ENCODE data around the gene SURF4.
"Not testable (repeated sequence)": the region's sequence is repeated elsewhere in the genome, so short reads cannot be mapped to it uniquely, and the experiment has no call there.

SURF4 gene

DNA sequence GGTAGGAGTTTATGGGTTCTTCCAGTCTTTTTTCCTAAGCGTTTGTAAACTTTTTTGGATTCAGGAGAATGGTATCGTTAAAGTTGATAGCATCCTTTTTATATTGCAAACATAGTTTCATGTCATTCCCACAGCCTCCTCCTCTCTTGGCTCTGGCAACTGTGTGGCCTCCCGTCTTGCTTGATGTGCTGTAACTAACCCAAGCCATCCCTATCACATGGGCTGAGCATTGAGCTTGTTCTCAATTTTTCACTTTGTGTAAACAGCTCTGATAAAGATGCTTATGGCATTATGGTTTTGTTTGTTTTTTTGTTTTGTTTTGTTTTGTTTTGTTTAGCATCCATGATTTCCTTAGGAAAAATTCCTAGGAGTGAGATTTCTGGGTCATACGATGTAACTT, 4.9 kb upstream of the SURF4 start:
- Histone ChIP-seq H3K4me3 (ENCODE audit: low read depth in 1 of 2, low read length in 1 of 2) (no peak overlapping the region), H3K36me3 (no peaks in the 10 kb centered on the region), H3K9me3 (no peaks in the 10 kb centered on the region), H3K27me3 (no peaks in the 10 kb centered on the region), H3K27ac (no peak overlapping the region), H3K4me1 (ENCODE audit: control insufficient read depth in 1 of 2, insufficient read depth in 1 of 2, low read depth in 1 of 2, low read length in 1 of 2) (peaks cover 15 to 20% of the 10 kb centered on the region in 2 experiments)
- no peak for TF ChIP-seq CTCF (IDR thresholded peaks at IDR 0.05)

GRCh38 chr9:133379153-133380086, 3.6 kb upstream of the SURF4 start:
- Histone ChIP-seq H3K4me1 (ENCODE audit: control insufficient read depth in 1 of 2, insufficient read depth in 1 of 2, low read depth in 1 of 2, low read length in 1 of 2) (peaks cover 25 to 31% of the 10 kb centered on the region in 2 experiments), H3K27me3 (no peaks in the 10 kb centered on the region), H3K4me3 (ENCODE audit: low read depth in 1 of 2, low read length in 1 of 2) (no peak overlapping the region), H3K36me3 (no peaks in the 10 kb centered on the region), H3K27ac (no peak overlapping the region), H3K9me3 (no peaks in the 10 kb centered on the region)
- TF ChIP-seq CTCF (IDR thresholded peaks at IDR 0.05), result no peak

- no peak overlapping the region for H3K27ac ChIP-seq
- peaks cover 31 to 37% of the 10 kb centered on the region in 2 experiments for H3K4me1 ChIP-seq (ENCODE audit: control insufficient read depth in 1 of 2, insufficient read depth in 1 of 2, low read depth in 1 of 2, low read length in 1 of 2)
- no peak overlapping the region for H3K4me3 ChIP-seq (ENCODE audit: low read depth in 1 of 2, low read length in 1 of 2)
- H3K27me3 ChIP-seq, result no peaks in the 10 kb centered on the region
- TF ChIP-seq CTCF (IDR thresholded peaks at IDR 0.05), result no peak
- no peaks in the 10 kb centered on the region for H3K36me3 ChIP-seq
- H3K9me3 ChIP-seq, result no peaks in the 10 kb centered on the region
Observed at GRCh38 chr9:133378408-133378962, 2.6 kb upstream of the SURF4 start.

GRCh38 chr9:133377721-133378216, 1.9 kb upstream of the SURF4 start:
- no peak for TF ChIP-seq CTCF (IDR thresholded peaks at IDR 0.05)
- Histone ChIP-seq H3K4me3 (ENCODE audit: low read depth in 1 of 2, low read length in 1 of 2) (no peak overlapping the region), H3K27ac (no peak overlapping the region), H3K9me3 (no peaks in the 10 kb centered on the region), H3K27me3 (no peaks in the 10 kb centered on the region), H3K36me3 (peaks cover 6% of the 10 kb centered on the region), H3K4me1 (ENCODE audit: control insufficient read depth in 1 of 2, insufficient read depth in 1 of 2, low read depth in 1 of 2, low read length in 1 of 2) (peaks cover 31 to 37% of the 10 kb centered on the region in 2 experiments)

- H3K4me1 ChIP-seq (ENCODE audit: control insufficient read depth in 1 of 2, insufficient read depth in 1 of 2, low read depth in 1 of 2, low read length in 1 of 2), result peaks cover 31 to 37% of the 10 kb centered on the region in 2 experiments
- H3K9me3 ChIP-seq; H3K27ac ChIP-seq; H3K36me3 ChIP-seq; H3K27me3 ChIP-seq; H3K4me3 ChIP-seq (ENCODE audit: low read depth in 1 of 2, low read length in 1 of 2): not testable (repeated sequence)
Observed at GRCh38 chr9:133377280-133377679, 1.4 kb upstream of the SURF4 start.

Data from neutrophil (primary cell).